GM21786 (cell line): ENCODE measurements around the gene HIVEP2.

Experiments
- ATAC-seq: cut with Tn5 transposase; IDR thresholded peaks from one replicate; pipeline ENCODE4 v1.9.1; 2021; ENCODE audit not compliant: unreplicated experiment

HIVEP2 gene

DNA sequence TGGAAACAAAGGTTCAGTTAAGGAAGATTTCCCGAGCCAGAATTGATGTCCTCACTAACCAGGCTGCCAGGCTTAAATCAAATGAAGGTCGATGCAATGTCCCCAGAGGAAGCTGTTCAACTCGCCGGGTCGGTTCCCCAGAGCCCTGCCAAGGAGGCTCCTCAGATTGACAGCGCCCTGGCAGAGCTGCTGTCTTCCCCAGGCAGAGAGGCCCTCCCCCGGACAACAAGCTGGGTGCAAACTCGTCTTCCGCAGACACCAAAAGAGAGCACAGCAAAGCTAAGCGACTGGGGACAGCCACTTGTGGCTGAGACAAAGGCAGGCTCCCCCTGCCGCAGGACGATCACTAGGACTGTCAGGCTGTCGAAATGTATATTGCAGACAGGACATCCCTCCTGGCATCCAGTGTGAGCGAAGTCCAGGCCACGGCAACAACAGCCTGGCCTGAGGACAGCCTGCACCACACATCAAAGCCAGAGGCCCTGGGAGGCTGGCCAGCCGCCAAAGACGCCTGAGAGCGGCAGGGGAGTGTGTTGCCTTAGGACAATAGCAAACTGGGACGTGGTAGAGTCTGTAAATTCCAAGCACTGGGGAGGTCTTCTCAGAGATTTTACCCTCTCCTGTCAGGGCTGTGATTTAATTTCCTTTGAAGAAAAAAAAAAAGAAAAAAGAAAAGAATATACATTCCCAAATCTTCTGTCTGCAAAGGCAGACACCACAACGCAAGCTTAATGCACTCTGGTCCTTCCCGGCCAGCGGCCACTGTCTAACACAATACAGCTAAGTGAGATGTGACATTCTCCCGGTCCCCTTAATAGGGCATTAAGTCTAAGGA lies 99.1 kb downstream of the HIVEP2 start:
- no peak for ATAC-seq

DNA sequence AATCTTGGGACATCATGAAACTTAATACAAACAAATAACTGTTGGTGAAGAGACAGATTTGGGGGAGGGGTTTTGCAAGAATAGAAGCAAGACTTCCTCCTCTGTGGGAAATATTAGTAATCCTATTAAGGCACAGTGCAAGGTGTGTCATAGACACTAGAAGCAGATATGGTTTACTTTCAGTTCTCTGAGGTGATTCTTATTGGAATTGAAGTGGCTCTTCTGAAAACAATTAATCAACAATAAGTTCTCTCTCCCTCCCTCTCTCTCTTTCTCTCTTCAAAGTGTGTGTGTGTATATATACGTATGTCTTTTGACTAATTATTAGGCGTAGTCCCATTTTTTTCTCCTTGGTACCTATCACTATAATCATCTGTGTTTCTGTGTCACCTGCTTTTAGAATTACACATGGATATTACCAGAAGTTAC lies 99.8 kb downstream of the HIVEP2 start:
- ATAC-seq, result peak; percentile 44

- no peak for ATAC-seq
Observed at GRCh38 chr6:142844065-142844755, 100.8 kb downstream of the HIVEP2 start.

DNA sequence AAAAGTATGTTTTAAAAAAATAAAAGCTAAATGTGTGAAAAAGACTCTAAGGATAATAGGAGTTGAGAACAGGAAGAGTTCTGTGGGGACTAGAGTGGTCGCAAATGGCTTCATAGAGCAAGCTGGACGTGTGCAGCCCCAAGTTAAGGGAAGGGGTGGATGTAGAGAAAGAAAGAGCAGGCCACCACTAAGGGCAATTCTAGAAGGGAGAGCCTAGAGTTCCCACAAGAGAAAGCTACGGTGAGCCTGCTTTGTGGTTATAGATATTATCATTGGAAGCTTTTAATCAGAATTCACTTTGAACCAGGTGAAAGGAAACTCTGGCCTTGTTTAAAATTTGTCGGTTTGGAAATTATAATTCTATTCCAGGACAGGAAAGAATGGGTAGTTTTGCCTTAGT lies 101.6 kb downstream of the HIVEP2 start:
- ATAC-seq, result no peak

- peak; percentile 50 for ATAC-seq
Observed at GRCh38 chr6:142842418-142843261, 102.3 kb downstream of the HIVEP2 start.

DNA sequence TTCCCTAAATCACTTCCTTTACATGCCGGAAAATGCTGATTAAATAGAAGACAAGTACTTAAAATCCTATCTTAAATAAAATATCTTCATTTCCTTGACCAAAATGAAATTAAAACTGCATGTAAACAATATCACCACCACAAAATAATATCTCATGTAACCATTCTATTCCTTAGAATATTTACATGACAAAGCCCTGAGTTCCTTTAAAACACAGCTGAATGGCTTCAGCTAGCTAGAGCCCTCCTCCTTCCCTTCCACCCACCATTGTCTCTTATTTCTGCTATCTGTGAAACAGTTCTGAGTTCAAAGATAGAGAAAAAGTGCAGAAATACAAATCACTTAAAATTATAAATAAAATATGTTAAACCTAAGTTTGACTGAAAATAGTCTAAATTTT lies 103.1 kb downstream of the HIVEP2 start:
- no peak for ATAC-seq

GRCh38 chr6:142839686-142840040 lies 105.3 kb downstream of the HIVEP2 start:
- ATAC-seq, result no peak

DNA sequence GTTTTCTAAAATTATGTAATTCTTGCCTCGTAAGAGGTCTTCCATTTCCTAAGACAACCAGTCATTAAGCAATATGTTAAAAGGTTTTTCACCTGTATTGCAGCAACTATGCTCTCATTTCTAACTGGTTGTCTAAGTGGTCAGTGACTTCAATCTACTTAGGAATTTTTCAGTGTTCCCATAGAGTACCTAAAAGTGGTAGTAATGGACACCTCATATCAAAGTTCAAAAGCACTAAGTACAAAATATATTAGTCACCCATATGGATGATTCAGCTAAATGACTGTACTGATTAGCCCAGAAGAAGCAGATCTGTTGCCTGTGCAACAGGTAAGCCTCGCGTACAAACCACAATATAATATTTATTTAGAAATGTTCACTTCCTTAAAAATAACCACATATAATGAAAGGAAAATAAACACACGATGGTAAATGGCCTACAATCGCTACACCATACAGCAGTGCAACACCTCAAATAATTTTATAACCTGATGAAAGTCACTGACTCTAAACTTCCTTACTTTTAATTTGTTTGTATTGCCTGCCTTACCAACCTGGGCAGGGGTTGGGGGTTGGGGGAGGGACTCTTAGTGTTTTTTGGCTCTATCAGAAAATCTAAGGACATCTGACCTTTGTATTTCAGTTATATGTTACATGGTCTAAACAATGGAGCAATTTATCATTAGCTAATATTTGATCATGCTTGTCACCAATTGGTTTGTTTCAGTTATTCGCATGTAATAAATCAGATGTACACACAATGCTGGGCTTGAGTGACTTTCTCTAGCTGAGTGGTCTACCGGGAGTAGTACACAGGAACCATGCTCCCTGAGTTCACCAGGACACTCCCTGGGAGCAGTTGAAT lies 105.9 kb downstream of the HIVEP2 start:
- ATAC-seq, result no peak

DNA sequence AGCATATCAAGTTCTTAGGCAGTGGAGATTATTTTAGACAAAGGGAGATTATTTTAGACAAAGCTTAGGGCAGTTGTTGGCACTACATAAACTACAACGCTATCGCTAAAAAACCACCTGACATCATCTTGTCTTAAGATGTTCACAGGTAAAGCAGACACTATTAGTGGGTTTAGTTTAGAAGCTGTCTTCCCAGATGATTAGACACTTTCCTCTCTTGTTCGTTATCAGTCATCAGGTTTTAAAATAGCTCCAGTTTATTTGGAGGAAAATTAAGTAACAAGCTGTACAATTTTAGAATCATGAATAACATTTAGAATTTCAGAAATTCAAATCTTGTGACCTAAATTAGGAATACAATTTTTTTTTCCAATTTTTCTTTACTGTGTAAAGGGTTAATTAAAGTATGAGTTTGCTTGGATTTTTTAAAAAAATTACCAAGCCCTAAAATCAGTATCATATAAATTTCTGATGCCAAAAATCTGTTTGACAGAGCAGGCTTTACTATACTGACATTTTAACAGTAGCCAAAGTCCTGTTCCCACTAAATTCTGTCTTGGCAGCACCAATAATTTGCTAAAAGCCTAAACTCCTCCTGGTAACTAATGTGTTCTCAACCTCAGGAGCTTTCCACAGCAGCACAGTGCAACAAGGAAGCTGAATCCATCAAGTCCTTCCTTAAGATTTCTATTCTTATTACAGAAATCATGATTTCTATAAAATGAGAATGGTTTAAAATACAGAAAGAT lies 109.0 kb downstream of the HIVEP2 start:
- no peak for ATAC-seq

GRCh38 chr6:142834853-142835252 lies 110.1 kb downstream of the HIVEP2 start:
- ATAC-seq, result no peak

DNA sequence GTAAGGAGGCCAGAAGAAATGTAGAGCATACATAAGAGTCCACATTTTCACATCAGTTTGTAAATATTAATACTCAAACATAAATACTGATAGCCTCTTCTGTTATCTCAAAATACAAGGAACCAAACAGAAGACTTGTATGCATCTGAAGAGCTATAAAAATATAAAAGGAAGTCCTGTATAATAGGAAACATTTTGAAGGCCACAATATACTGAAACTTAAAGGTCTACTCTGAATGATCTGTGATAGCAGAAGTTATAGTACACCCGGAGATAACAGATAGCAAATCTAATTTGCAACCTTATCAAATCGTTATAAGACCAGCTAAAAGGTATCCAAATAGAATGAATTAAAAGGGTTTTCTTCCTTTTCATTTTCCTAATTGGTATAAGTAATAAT lies 111.2 kb downstream of the HIVEP2 start:
- no peak for ATAC-seq

DNA sequence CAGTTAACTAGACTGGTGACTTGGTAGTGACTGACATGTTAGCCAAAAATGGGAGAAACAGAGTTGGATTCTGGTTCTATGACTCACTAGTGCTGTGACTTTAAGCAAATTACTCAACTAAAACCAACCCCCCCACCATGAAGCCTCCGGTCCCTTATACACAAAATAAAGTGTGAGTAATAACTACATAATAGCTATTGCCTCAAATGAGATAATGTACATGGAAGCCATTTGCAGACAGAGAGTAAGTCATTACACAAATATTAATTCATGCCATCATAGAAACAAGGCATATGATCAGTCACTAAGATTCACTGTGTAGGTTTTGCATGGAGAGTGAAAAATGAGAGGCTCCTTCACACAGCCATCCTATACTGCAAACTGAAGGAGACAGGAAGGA lies 111.9 kb downstream of the HIVEP2 start:
- no peak for ATAC-seq

GRCh38 chr6:142830807-142831206 lies 114.2 kb downstream of the HIVEP2 start:
- ATAC-seq, result no peak

- ATAC-seq, result no peak
Observed at GRCh38 chr6:142830116-142830710, 114.8 kb downstream of the HIVEP2 start.

DNA sequence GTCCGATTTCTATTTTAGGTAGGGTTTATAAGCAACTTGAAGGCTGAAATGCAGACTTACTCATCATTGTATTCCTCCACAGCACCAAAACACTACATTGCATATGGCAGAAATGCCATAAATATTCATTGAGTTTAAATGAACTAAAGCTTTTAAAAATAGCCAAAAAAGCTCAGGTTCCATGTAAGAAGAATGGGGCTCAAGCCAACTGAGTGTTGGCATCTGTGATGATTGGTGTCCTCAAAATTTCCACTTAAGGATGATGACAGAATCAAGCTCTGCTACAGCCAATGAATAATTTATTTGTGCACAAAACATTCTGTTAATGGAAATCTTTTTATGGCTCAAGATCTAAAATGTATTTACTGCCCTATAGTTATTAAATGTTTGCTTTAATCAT lies 115.4 kb downstream of the HIVEP2 start:
- ATAC-seq, result no peak

- no peak for ATAC-seq
Observed at GRCh38 chr6:142827991-142828390, 117.0 kb downstream of the HIVEP2 start.

- no peak for ATAC-seq
Observed at GRCh38 chr6:142827369-142827768, 117.6 kb downstream of the HIVEP2 start.

- no peak for ATAC-seq
Observed at GRCh38 chr6:142825760-142826159, 119.2 kb downstream of the HIVEP2 start.

DNA sequence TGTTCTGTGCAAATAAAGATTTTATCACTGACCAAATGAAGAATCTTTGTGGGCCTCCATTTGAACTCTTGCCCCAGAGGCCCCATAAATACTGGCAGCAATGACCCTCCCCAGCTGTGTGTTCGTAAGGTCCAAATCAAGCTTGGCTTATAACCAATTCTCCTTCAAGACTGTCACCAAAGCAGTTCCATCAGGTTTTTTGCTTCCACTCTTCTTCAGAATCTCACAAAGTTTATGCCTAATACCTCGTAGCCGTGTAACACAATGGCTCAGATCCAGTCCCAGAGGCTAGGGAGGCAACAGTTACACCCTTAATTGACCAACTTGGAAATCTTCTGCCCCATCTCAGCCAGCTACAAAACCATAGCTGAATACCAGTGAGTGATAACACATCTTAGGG lies 120.5 kb downstream of the HIVEP2 start:
- no peak for ATAC-seq
